Measurements from ENCODE around the gene FNDC3B.

FNDC3B gene

DNA sequence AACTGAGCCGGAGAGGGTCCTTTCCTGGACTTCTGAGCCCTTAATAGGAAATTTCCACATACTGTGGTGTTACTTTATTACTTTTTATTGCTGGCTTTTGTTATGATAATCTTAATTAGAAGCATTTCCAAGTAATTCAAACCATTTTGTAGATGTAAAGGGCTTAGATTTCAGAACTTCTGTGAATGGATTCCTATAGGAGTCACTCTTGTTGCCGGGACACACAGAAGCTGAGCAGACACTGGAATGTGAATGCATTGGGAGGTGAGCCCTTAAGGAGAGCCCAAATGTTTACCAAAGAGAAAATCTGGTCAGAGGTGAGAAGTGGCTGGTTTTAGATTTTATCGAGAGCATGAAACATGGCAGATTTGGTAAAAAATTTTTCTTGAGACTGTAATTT, 87.4 kb downstream of the FNDC3B start:
- no peaks in the 10 kb centered on the region for H3K9me3 ChIP-seq (ENCODE audit: insufficient read depth, low read depth, low read length)
- H3K9ac ChIP-seq (ENCODE audit: low read depth, low read length, poor library complexity, severe bottlenecking) = no peak overlapping the region
- H3K79me2 ChIP-seq (ENCODE audit: insufficient read depth, low read length) = peaks cover 6% of the 10 kb centered on the region; the same call in 1 of the 2 replicates
- no peak overlapping the region for H2AFZ ChIP-seq (ENCODE audit: low read length)
- H3K9me2 ChIP-seq (replicated peaks; ENCODE audit: low read depth, low read length) = no peaks in the 10 kb centered on the region
- no peak for TF ChIP-seq EZH2phosphoT487 (IDR thresholded peaks at IDR 0.05; ENCODE audit: borderline replicate concordance)
- TF ChIP-seq, protein P1, sequence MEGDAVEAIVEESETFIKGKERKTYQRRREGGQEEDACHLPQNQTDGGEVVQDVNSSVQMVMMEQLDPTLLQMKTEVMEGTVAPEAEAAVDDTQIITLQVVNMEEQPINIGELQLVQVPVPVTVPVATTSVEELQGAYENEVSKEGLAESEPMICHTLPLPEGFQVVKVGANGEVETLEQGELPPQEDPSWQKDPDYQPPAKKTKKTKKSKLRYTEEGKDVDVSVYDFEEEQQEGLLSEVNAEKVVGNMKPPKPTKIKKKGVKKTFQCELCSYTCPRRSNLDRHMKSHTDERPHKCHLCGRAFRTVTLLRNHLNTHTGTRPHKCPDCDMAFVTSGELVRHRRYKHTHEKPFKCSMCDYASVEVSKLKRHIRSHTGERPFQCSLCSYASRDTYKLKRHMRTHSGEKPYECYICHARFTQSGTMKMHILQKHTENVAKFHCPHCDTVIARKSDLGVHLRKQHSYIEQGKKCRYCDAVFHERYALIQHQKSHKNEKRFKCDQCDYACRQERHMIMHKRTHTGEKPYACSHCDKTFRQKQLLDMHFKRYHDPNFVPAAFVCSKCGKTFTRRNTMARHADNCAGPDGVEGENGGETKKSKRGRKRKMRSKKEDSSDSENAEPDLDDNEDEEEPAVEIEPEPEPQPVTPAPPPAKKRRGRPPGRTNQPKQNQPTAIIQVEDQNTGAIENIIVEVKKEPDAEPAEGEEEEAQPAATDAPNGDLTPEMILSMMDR (conservative IDR thresholded peaks at IDR 0.05; ENCODE audit: low read length) = no peak
- H3K27me3 ChIP-seq (ENCODE audit: insufficient read depth, low read length, poor library complexity, severe bottlenecking) = no peaks in the 10 kb centered on the region
- H4K20me1 ChIP-seq (ENCODE audit: insufficient read depth, low read length, poor library complexity, severe bottlenecking) = peaks cover 4% of the 10 kb centered on the region
- no peak overlapping the region for H3K4me3 ChIP-seq (ENCODE audit: low read length, poor library complexity, severe bottlenecking)
- H3K36me3 ChIP-seq (ENCODE audit: insufficient read depth, low read length) = no peaks in the 10 kb centered on the region
- no peaks in the 10 kb centered on the region for H3F3A ChIP-seq (ENCODE audit: low read depth)
- peaks cover 16% of the 10 kb centered on the region for H3K4me1 ChIP-seq (ENCODE audit: insufficient read depth, low read length, poor library complexity, severe bottlenecking)
- no peak overlapping the region for H3K4me2 ChIP-seq (ENCODE audit: low read depth, low read length, poor library complexity, severe bottlenecking)

DNA sequence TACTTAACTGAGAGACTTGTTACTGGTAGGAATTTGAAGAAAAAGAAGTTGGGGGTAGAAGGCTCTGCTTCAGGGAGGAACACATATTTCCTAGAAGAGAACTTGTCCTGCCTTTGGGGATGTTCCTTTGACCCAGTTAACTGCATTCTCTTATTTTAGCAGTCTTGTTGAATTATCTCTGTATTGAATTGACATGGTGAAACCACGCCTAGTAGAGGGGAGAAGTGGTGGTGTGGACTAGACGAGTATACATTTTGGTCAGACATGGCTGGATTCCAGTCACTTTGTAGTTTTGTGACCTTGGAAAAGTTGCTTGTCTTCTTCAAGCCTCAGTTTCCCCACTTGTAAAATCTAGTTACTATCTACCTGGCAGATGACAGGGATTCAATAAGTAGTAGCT, 87.8 kb downstream of the FNDC3B start:
- no peak overlapping the region for H3K4me2 ChIP-seq (ENCODE audit: low read depth, low read length, poor library complexity, severe bottlenecking)
- H3F3A ChIP-seq (ENCODE audit: low read depth) = no peaks in the 10 kb centered on the region
- H3K4me1 ChIP-seq (ENCODE audit: insufficient read depth, low read length, poor library complexity, severe bottlenecking) = peaks cover 20% of the 10 kb centered on the region
- no peaks in the 10 kb centered on the region for H3K9me2 ChIP-seq (replicated peaks; ENCODE audit: low read depth, low read length)
- H4K20me1 ChIP-seq (ENCODE audit: insufficient read depth, low read length, poor library complexity, severe bottlenecking) = peaks cover 4% of the 10 kb centered on the region
- no peak overlapping the region for H3K4me3 ChIP-seq (ENCODE audit: low read length, poor library complexity, severe bottlenecking)
- no peak overlapping the region for H2AFZ ChIP-seq (ENCODE audit: low read length)
- TF ChIP-seq, protein P1 (conservative IDR thresholded peaks at IDR 0.05; ENCODE audit: low read length) = no peak
- no peak for TF ChIP-seq EZH2phosphoT487 (IDR thresholded peaks at IDR 0.05; ENCODE audit: borderline replicate concordance)
- no peaks in the 10 kb centered on the region for H3K36me3 ChIP-seq (ENCODE audit: insufficient read depth, low read length)
- H3K9ac ChIP-seq (ENCODE audit: low read depth, low read length, poor library complexity, severe bottlenecking) = no peak overlapping the region
- H3K79me2 ChIP-seq (ENCODE audit: insufficient read depth, low read length) = peaks cover 6% of the 10 kb centered on the region; the same call in 1 of the 2 replicates
- no peaks in the 10 kb centered on the region for H3K27me3 ChIP-seq (ENCODE audit: insufficient read depth, low read length, poor library complexity, severe bottlenecking)
- no peaks in the 10 kb centered on the region for H3K9me3 ChIP-seq (ENCODE audit: insufficient read depth, low read depth, low read length)

DNA sequence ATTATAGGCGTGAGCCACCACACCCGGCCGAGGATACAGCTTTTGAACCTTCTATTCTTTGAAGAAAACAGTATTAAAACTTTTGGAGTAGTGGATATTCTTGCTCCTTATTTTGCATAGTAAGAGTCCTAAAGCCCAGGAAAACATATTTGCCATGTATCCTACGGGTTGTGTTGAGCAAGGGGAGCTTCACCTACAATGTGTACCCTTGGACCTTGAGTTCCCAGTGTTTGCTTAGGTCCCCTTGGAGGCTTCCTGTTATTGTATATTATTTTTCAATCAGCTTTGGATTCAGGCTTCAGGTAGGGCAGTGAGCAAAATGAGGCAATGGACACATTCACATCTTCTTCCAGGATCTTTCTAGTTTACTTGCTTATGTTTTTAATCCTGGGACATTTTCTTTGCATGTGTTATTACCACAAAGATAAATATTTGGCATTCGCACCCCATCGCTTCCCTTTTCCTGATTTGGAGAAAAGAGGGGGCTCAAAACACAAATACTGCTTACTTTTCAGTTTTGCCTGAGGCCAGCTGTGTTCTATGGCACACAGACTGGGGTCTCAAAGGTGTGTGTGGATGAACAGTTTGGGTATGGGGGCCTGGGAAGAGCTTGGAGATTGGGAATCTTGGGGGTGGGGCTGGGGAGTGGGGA, 88.7 kb downstream of the FNDC3B start:
- TF ChIP-seq EZH2phosphoT487 (IDR thresholded peaks at IDR 0.05; ENCODE audit: borderline replicate concordance) = no peak
- TF ChIP-seq, protein P1 (conservative IDR thresholded peaks at IDR 0.05; ENCODE audit: low read length) = no peak
- Histone ChIP-seq H3K27me3 (ENCODE audit: insufficient read depth, low read length, poor library complexity, severe bottlenecking) (no peaks in the 10 kb centered on the region), H3K4me3 (ENCODE audit: low read length, poor library complexity, severe bottlenecking) (no peak overlapping the region), H3F3A (ENCODE audit: low read depth) (no peaks in the 10 kb centered on the region), H2AFZ (ENCODE audit: low read length) (no peak overlapping the region), H3K4me2 (ENCODE audit: low read depth, low read length, poor library complexity, severe bottlenecking) (no peak overlapping the region), H3K9ac (ENCODE audit: low read depth, low read length, poor library complexity, severe bottlenecking) (no peak overlapping the region), H3K36me3 (ENCODE audit: insufficient read depth, low read length) (no peaks in the 10 kb centered on the region), H3K4me1 (ENCODE audit: insufficient read depth, low read length, poor library complexity, severe bottlenecking) (peaks cover 24% of the 10 kb centered on the region), H3K9me2 (replicated peaks; ENCODE audit: low read depth, low read length) (no peaks in the 10 kb centered on the region), H3K79me2 (ENCODE audit: insufficient read depth, low read length) (peaks cover 6% of the 10 kb centered on the region; the same call in 1 of the 2 replicates), H3K9me3 (ENCODE audit: insufficient read depth, low read depth, low read length) (no peaks in the 10 kb centered on the region), H4K20me1 (ENCODE audit: insufficient read depth, low read length, poor library complexity, severe bottlenecking) (peaks cover 4% of the 10 kb centered on the region)

Data from Loucy (cell line).